ENCODE data around the gene BAHCC1.

DNA sequence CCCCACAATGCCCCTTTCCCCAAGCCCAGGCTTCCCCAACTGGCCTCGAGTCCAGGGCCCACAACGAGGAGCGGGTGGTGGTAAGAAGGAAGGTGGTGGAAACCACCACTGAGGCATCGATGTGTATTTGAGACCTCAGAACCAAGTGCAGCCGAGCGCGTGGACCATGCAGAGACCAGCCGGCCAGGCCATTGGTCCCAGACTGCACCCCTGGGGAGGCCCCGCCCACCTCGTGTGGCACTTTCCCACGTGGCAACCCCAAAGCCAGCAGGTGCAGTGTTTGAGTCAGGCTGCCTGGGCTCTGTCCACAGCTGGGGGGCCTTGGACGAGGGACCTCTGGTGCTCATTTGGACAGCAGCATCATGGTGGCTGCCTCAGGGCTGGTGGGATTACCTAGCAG, 28.1 kb upstream of the BAHCC1 start:
- no peak for TF ChIP-seq CTCF (IDR thresholded peaks at IDR 0.05)
- TF ChIP-seq POLR2A (IDR thresholded peaks at IDR 0.05): no peak
